Stomach (tissue), 9 donors: ENCODE results near the gene CDKN1C. TPM values are rescaled to one million over a fixed set of nuclear protein-coding genes. Genes with fewer than 3 reads are reported as not detected.

Experiments
- DNase-seq, 2 donors: peaks; one replicate each; pipeline versions ENCODE4 v3.0.0 to v3.0.0-alpha.2; 2013 to 2019
- H3K27ac ChIP-seq, 5 donors: fragments of 200-600 bp in 4 of 5; sonication (generic) in 4 of 5; one replicate each; pipeline ENCODE4 v1.5.1; 2013 to 2019; ENCODE audit warnings: mild to moderate bottlenecking in 1 of 5, moderate library complexity in 1 of 5
- H3K27me3 ChIP-seq, 3 donors: fragments of 200-600 bp; sonication (generic); one replicate each; pipeline ENCODE4 v1.5.1; 2017 to 2019; ENCODE audit warnings: mixed run types in 1 of 3
- H3K36me3 ChIP-seq, 4 donors: fragments of 200-600 bp; sonication (generic); 1 replicate in 3 of 4; 2 replicates in 1 of 4; pipeline ENCODE4 v1.5.1; 2016 to 2019
- H3K4me1 ChIP-seq, 4 donors: fragments of 200-600 bp; sonication (generic); one replicate each; pipeline ENCODE4 v1.5.1; 2016 to 2019
- H3K4me3 ChIP-seq, 4 donors: fragments of 200-600 bp; sonication (generic) in 3 of 4; one replicate each; pipeline ENCODE4 v1.5.1; 2016 to 2019; ENCODE audit warnings: mild to moderate bottlenecking in 1 of 4
- H3K9me3 ChIP-seq, 4 donors: fragments of 200-600 bp; sonication (generic); one replicate each; pipeline ENCODE4 v1.5.1; 2016 to 2019
- CTCF ChIP-seq, 7 experiments: fragments of 450-650 bp in 4 of 7; fragments of 200-600 bp in 3 of 7; sonication (generic) in 3 of 7; IDR thresholded peaks; one replicate each; pipeline ENCODE4 v1.5.1; 2016 to 2019; ENCODE audit warnings: antibody characterized with exemption in 7 of 7, control low read depth in 2 of 7, mild to moderate bottlenecking in 1 of 7
- EP300 ChIP-seq: sonication (generic); formaldehyde crosslinking; IDR thresholded peaks from one replicate; pipeline ENCODE4 v1.6.1; 2017; ENCODE audit warnings: antibody characterized with exemption
- POLR2A ChIP-seq, 4 donors: fragments of 450-650 bp; IDR thresholded peaks; one replicate each; pipeline ENCODE4 v1.6.1; 2016; ENCODE audit warnings: antibody characterized with exemption in 4 of 4, control low read depth in 2 of 4, mild to moderate bottlenecking in 1 of 4, moderate library complexity in 1 of 4
- POLR2AphosphoS5 ChIP-seq, 3 donors: sonication (generic); formaldehyde crosslinking; IDR thresholded peaks; one replicate each; pipeline ENCODE4 v1.6.1; 2016; ENCODE audit warnings: antibody characterized with exemption in 3 of 3
- WGBS, 5 donors: extraction: QIAGEN DNeasy Blood & Tissue Kit in 3 of 5; methylation state at CpG; one replicate each; pipeline versions ENCODE4 v1.1.5 to v1.1.7; 2013 to 2018; 5-methylcytosine and 5-hydroxymethylcytosine counted together
- intact Hi-C: fragments of 100-400 bp; cut with DNase I; formaldehyde crosslinking; loops from one replicate; pipeline ENCODE4 v1.15.1; 2023; ENCODE audit warnings: low total_unique reads
- polyA plus RNA-seq, 3 donors: library from polyadenylated mRNA; stranded (reverse); fragments of 200-250 nt; gene quantifications; one replicate each; pipeline ENCODE4 v1.2.3, GENCODE V29; 2013
- total RNA-seq, 5 donors: library from RNA; depleted of rRNA; stranded (reverse); fragments of >200 nt; gene quantifications; one replicate each; pipeline versions ENCODE4 v1.1.0 to v1.2.3, GENCODE V29; 2014 to 2016
- donor health status: healthy with polysubstance abuse.
- donor health status: Bipolar disorder and iron deficiency.
- donor health status: healthy.

The CDKN1C gene
- total and polyA plus RNA-seq, 8 donors: 10.5 to 99.1 (median 42.3) TPM

- Histone ChIP-seq H3K27me3 (no peaks in the 10 kb centered on the region), H3K4me1 (peaks cover 0 to 10% (median 8%) of the 10 kb centered on the region in 4 donors), H3K36me3 (no peaks in the 10 kb centered on the region), H3K9me3 (no peaks in the 10 kb centered on the region), H3K27ac (no peak overlapping the region), H3K4me3 (no peak overlapping the region)
- no peak for TF ChIP-seq POLR2A (IDR thresholded peaks at IDR 0.05)
- no peak for TF ChIP-seq POLR2AphosphoS5 (IDR thresholded peaks at IDR 0.05)
- no peak for TF ChIP-seq CTCF (IDR thresholded peaks at IDR 0.05)
- no peak for TF ChIP-seq EP300
- intact Hi-C loops: no loop called here
- WGBS, 5 donors: 82 to 92% (median 92%) methylated on average over 7 to 13 of the region's 13 CpGs
- no peak for DNase-seq
These were observed 34.3 kb upstream of the CDKN1C start for GRCh38 chr11:2919837-2920236.

GRCh38 chr11:2919188-2919587, 33.6 kb upstream of the CDKN1C start:
- Histone ChIP-seq H3K36me3 (no peaks in the 10 kb centered on the region), H3K9me3 (no peaks in the 10 kb centered on the region), H3K27me3 (no peaks in the 10 kb centered on the region), H3K4me1 (peaks cover under 1 to 12% (median 7%) of the 10 kb centered on the region in 4 donors), H3K27ac (no peak overlapping the region), H3K4me3 (no peak overlapping the region)
- no peak for DNase-seq
- intact Hi-C loops: no loop called here
- WGBS, 5 donors: 90 to 95% (median 93%) methylated on average over 6 to 9 of the region's 9 CpGs
- no peak for TF ChIP-seq EP300

GRCh38 chr11:2917842-2918490, 32.4 kb upstream of the CDKN1C start:
- Histone ChIP-seq H3K36me3 (no peaks in the 10 kb centered on the region), H3K9me3 (no peaks in the 10 kb centered on the region), H3K4me1 (peaks cover 13 to 20% (median 16%) of the 10 kb centered on the region in 4 donors), H3K27me3 (no peaks in the 10 kb centered on the region), H3K4me3 (no peak overlapping the region), H3K27ac (no peak overlapping the region)
- intact Hi-C loops: no loop called here
- DNase-seq: no peak
- TF ChIP-seq EP300 (no peak), POLR2A (IDR thresholded peaks at IDR 0.05) (no peak)
- WGBS, 5 donors: 80 to 94% (median 88%) methylated on average over 16 to 25 of the region's 25 CpGs

- intact Hi-C loops: no loop called here
- DNase-seq: no peak
- Histone ChIP-seq H3K27me3 (no peaks in the 10 kb centered on the region), H3K9me3 (no peaks in the 10 kb centered on the region), H3K27ac (no peak overlapping the region), H3K36me3 (no peaks in the 10 kb centered on the region), H3K4me1 (peaks cover 20 to 29% (median 25%) of the 10 kb centered on the region in 4 donors), H3K4me3 (no peak overlapping the region)
- WGBS, 5 donors: 87 to 96% (median 94%) methylated on average over 12 to 16 of the region's 16 CpGs
- TF ChIP-seq CTCF (IDR thresholded peaks at IDR 0.05) (no peak), POLR2A (IDR thresholded peaks at IDR 0.05) (no peak), POLR2AphosphoS5 (IDR thresholded peaks at IDR 0.05) (no peak), EP300 (no peak)
These were observed 31.5 kb upstream of the CDKN1C start for GRCh38 chr11:2916892-2917645.

GRCh38 chr11:2916114-2916891, 30.7 kb upstream of the CDKN1C start:
- TF ChIP-seq EP300 (no peak), CTCF (IDR thresholded peaks at IDR 0.05) (no peak), POLR2A (IDR thresholded peaks at IDR 0.05) (no peak), POLR2AphosphoS5 (IDR thresholded peaks at IDR 0.05) (no peak)
- DNase-seq: no peak
- 85 to 91% (median 89%) methylated on average over 13 to 20 of the region's 20 CpGs for WGBS, 5 donors
- Histone ChIP-seq H3K27me3 (no peaks in the 10 kb centered on the region), H3K36me3 (no peaks in the 10 kb centered on the region), H3K27ac (no peak overlapping the region), H3K4me3 (no peak overlapping the region), H3K4me1 (peaks cover 28 to 37% (median 33%) of the 10 kb centered on the region in 4 donors), H3K9me3 (no peaks in the 10 kb centered on the region)
- intact Hi-C loops: no loop called here
